Erythroblast (primary cell): ENCODE measurements around the gene ANKFY1.

Experiments
- GATA1 ChIP-seq: IDR thresholded peaks from 2 replicates; pipeline ENCODE4 v1.6.1; 2011; ENCODE audit warnings: low read depth, mild to moderate bottlenecking, control low read depth, low read length, moderate library complexity
- POLR2A ChIP-seq: IDR thresholded peaks from 2 replicates; pipeline ENCODE4 v1.6.1; 2011; ENCODE audit warnings: mild to moderate bottlenecking, low read length

- peak; percentile 76 for TF ChIP-seq POLR2A
- no peak for TF ChIP-seq GATA1
Measured at GRCh38 chr17:4263282-4264215, at the start of gene ANKFY1.
